HCT116 (cell line): ENCODE results near the gene ACOX3. TPM values are rescaled to one million over a fixed set of nuclear protein-coding genes. Genes with fewer than 3 reads are reported as not detected.

Source experiments
- ATAC-seq: fragments of 200-7000 bp; cut with Tn5 transposase; 2 replicates; pipeline ENCODE4 v1.9.1; 2020; ENCODE audit warnings: mild to moderate bottlenecking, moderate library complexity
- BruUV-seq: library from RNA; stranded (reverse); fragments of 400-500 nt; replicated peaks from 2 replicates; lab custom pipeline; 2021; lab: Mats Ljungman, UMichigan
- CTCF ChIA-PET: fragments of 300-600 bp; sonication (Branson Sonifier 250); formaldehyde crosslinking; loops from one replicate; lab custom pipeline; 2021; ENCODE audit warnings: antibody characterized with exemption; lab: Charles Lee
- POLR2A ChIA-PET: fragments of 300-600, 350-600 bp; sonication (Branson Sonifier 250); formaldehyde crosslinking; loops from one replicate; lab custom pipeline; 2021; ENCODE audit warnings: antibody characterized with exemption; lab: Charles Lee
- RAD21 ChIA-PET, 2 experiments: fragments of 300-600 bp; sonication (Branson Sonifier 250); formaldehyde crosslinking; loops; one replicate each; lab custom pipeline; 2023; ENCODE audit warnings: low total read pairs in 2 of 2; ENCODE audit not compliant: uncharacterized antibody in 2 of 2, unreplicated experiment in 2 of 2, low non-redundant PET in 1 of 2; lab: Charles Lee
- DNase-seq: peaks from one replicate; pipeline ENCODE4 v3.0.0-alpha.2; 2010; ENCODE audit warnings: low read depth, low spot score
- H2AFZ ChIP-seq: fragments of 200-600 bp; shearing (Covaris generic), sonication (generic); 2 replicates; pipeline ENCODE4 v1.6.1; 2017; ENCODE audit warnings: low read depth, mixed run types, mixed read lengths, antibody characterized with exemption, low read length; ENCODE audit not compliant: poor library complexity, severe bottlenecking
- H3K27ac ChIP-seq: 2 replicates; pipeline ENCODE4 v1.5.1; 2012; ENCODE audit warnings: low read depth, low read length
- H3K27me3 ChIP-seq: fragments of 200-600 bp; sonication (generic); 2 replicates; pipeline ENCODE4 v1.6.1; 2016; ENCODE audit warnings: mixed run types, low read length, mixed read lengths; ENCODE audit not compliant: insufficient read depth
- H3K36me3 ChIP-seq, 2 experiments: fragments of 200-500 bp in 1 of 2; fragments of 200-600 bp in 1 of 2; sonication (Bioruptor generic) in 1 of 2; sonication (generic) in 1 of 2; 2 replicates each; pipeline versions ENCODE4 v1.5.1 to v1.6.1; 2014 to 2016; ENCODE audit warnings: low read length in 2 of 2, inconsistent platforms in 1 of 2, mixed read lengths in 1 of 2, mixed run types in 1 of 2; ENCODE audit not compliant: insufficient read depth in 2 of 2, control insufficient read depth in 1 of 2
- H3K4me1 ChIP-seq, 2 experiments: fragments of 200-600 bp in 1 of 2; sonication (generic) in 1 of 2; 2 replicates each; pipeline versions ENCODE4 v1.5.1 to v1.6.1; 2012 to 2017; ENCODE audit warnings: low read length in 2 of 2, inconsistent platforms in 1 of 2, mild to moderate bottlenecking in 1 of 2, mixed read lengths in 1 of 2, mixed run types in 1 of 2, moderate library complexity in 1 of 2; ENCODE audit not compliant: insufficient read depth in 2 of 2, control insufficient read depth in 1 of 2
- H3K4me2 ChIP-seq: fragments of 200-600 bp; sonication (generic); 2 replicates; pipeline ENCODE4 v1.6.1; 2017; ENCODE audit warnings: mixed run types, low read length, mixed read lengths
- H3K4me3 ChIP-seq, 2 experiments: fragments of 200-600 bp in 1 of 2; sonication (generic) in 1 of 2; replicated peaks in 1 of 2; 2 replicates each; pipeline ENCODE4 v1.5.1; 2011 to 2016; ENCODE audit warnings: low read length in 2 of 2, control low read depth in 1 of 2, low read depth in 1 of 2, mild to moderate bottlenecking in 1 of 2, mixed read lengths in 1 of 2, mixed run types in 1 of 2
- H3K79me2 ChIP-seq: fragments of 200-600 bp; sonication (generic); 2 replicates; pipeline ENCODE4 v1.6.1; 2017; ENCODE audit warnings: mild to moderate bottlenecking, mixed run types, low read length, moderate library complexity, mixed read lengths; ENCODE audit not compliant: insufficient read depth
- H3K9ac ChIP-seq: fragments of 200-600 bp; sonication (generic); 2 replicates; pipeline ENCODE4 v1.6.1; 2016; ENCODE audit warnings: low read length, mixed read lengths
- H3K9me2 ChIP-seq: fragments of 200-600 bp; sonication (generic), shearing (Covaris generic); 2 replicates; pipeline ENCODE4 v1.6.1; 2017; ENCODE audit warnings: mixed run types, mild to moderate bottlenecking, moderate library complexity; ENCODE audit not compliant: insufficient read depth
- H3K9me3 ChIP-seq, 2 experiments: fragments of 200-500 bp in 1 of 2; fragments of 200-600 bp in 1 of 2; sonication (Bioruptor generic) in 1 of 2; sonication (generic) in 1 of 2; 2 replicates each; pipeline ENCODE4 v1.6.1; 2014 to 2017; ENCODE audit warnings: low read length in 2 of 2, mixed read lengths in 2 of 2, inconsistent platforms in 1 of 2, low read depth in 1 of 2, mild to moderate bottlenecking in 1 of 2, mixed run types in 1 of 2, moderate library complexity in 1 of 2; ENCODE audit not compliant: control insufficient read depth in 1 of 2, insufficient read depth in 1 of 2
- H4K20me1 ChIP-seq: fragments of 200-600 bp; sonication (generic), shearing (Covaris generic); 2 replicates; pipeline ENCODE4 v1.6.1; 2017; ENCODE audit warnings: mixed run types, mild to moderate bottlenecking, moderate library complexity; ENCODE audit not compliant: insufficient read depth
- CBX3 ChIP-seq: IDR thresholded peaks from 2 replicates; pipeline ENCODE4 v1.6.1; 2012; ENCODE audit warnings: low read depth
- CEBPB ChIP-seq: IDR thresholded peaks from 2 replicates; pipeline ENCODE4 v1.6.1; 2012; ENCODE audit warnings: low read depth
- CTCF ChIP-seq, 3 experiments: fragments of 200-600 bp in 1 of 3; sonication (generic) in 1 of 3; IDR thresholded peaks in 2 of 3; conservative IDR thresholded peaks in 1 of 3; 2 replicates each; pipeline ENCODE4 v1.5.1; 2012 to 2017; ENCODE audit warnings: low read depth in 2 of 3, low read length in 2 of 3, antibody characterized with exemption in 1 of 3, borderline replicate concordance in 1 of 3, control low read depth in 1 of 3, mild to moderate bottlenecking in 1 of 3, mixed read lengths in 1 of 3, mixed run types in 1 of 3, moderate library complexity in 1 of 3; ENCODE audit not compliant: insufficient read depth in 1 of 3
- ELF1 ChIP-seq: IDR thresholded peaks from 2 replicates; pipeline ENCODE4 v1.6.1; 2012; ENCODE audit warnings: low read depth, borderline replicate concordance
- EZH2 ChIP-seq: fragments of 200-600 bp; sonication (generic); IDR thresholded peaks from 2 replicates; pipeline ENCODE4 v1.6.1; 2017; ENCODE audit warnings: antibody characterized with exemption, mixed run types
- FOSL1 ChIP-seq: IDR thresholded peaks from 2 replicates; pipeline ENCODE4 v1.6.1; 2012; ENCODE audit warnings: low read depth
- MAX ChIP-seq: IDR thresholded peaks from 2 replicates; pipeline ENCODE4 v1.6.1; 2012
- POLR2A ChIP-seq: IDR thresholded peaks from 2 replicates; pipeline ENCODE4 v1.7.0; 2011; ENCODE audit warnings: borderline replicate concordance; ENCODE audit not compliant: insufficient read depth, insufficient read length; ENCODE audit errors: extremely low read depth
- POLR2AphosphoS5 ChIP-seq: IDR thresholded peaks from 2 replicates; pipeline ENCODE4 v1.6.1; 2011; ENCODE audit warnings: mild to moderate bottlenecking, low read depth, low read length, moderate library complexity
- SIN3A ChIP-seq: IDR thresholded peaks from 2 replicates; pipeline ENCODE4 v1.6.1; 2012; ENCODE audit warnings: low read depth
- SP1 ChIP-seq: IDR thresholded peaks from 2 replicates; pipeline ENCODE4 v1.6.1; 2012; ENCODE audit warnings: low read depth
- SRF ChIP-seq: IDR thresholded peaks from 2 replicates; pipeline ENCODE4 v1.6.1; 2012; ENCODE audit warnings: low read depth
- TCF7L2 ChIP-seq: IDR thresholded peaks from 2 replicates; pipeline ENCODE4 v1.7.0; 2011; ENCODE audit warnings: borderline replicate concordance, inconsistent platforms; ENCODE audit not compliant: insufficient read depth, insufficient read length; ENCODE audit errors: extremely low read depth
- ZBTB33 ChIP-seq: IDR thresholded peaks from 2 replicates; pipeline ENCODE4 v1.6.1; 2011; ENCODE audit warnings: mild to moderate bottlenecking, low read length, moderate library complexity; ENCODE audit not compliant: insufficient replicate concordance; ENCODE audit errors: extremely low read depth
- ZFX ChIP-seq: fragments of 450-650 bp; IDR thresholded peaks from 2 replicates; pipeline ENCODE4 v1.6.1; 2017
- ZNF274 ChIP-seq: fragments of 200-500 bp; sonication (Bioruptor generic); IDR thresholded peaks from 2 replicates; pipeline ENCODE4 v1.6.1; 2014; ENCODE audit warnings: mild to moderate bottlenecking, low read depth, low read length, inconsistent platforms
- intact Hi-C: fragments of 100-400 bp; cut with micrococcal nuclease; formaldehyde crosslinking; loops from 2 replicates; pipeline ENCODE4 v1.10.0; 2022
- total RNA-seq: library from RNA; stranded (reverse); gene quantifications from one replicate; pipeline ENCODE4 v1.2.1, GENCODE V29; 2021; ENCODE audit not compliant: unreplicated experiment

Gene ACOX3
- total RNA-seq, 1 experiment from 2014 or later, result 16.9 TPM

GRCh38 chr4:8431553-8431952, 9.0 kb downstream of the ACOX3 start (continued):
- no peak for TF ChIP-seq ZBTB33
- no peak for TF ChIP-seq SIN3A

GRCh38 chr4:8428288-8429097, 12.0 kb downstream of the ACOX3 start:
- Histone ChIP-seq H3K4me2 (peak overlapping the region; percentile 95), H3K27ac (no peak overlapping the region; the same call in 1 of the 2 replicates), H3K9me3 (no peaks in the 10 kb centered on the region), H3K4me3 (peak overlapping the region; percentile 78 to 81), H3K9ac (peak overlapping the region; percentile 78), H3K79me2 (no peaks in the 10 kb centered on the region), H3K36me3 (no peaks in the 10 kb centered on the region), H3K9me2 (no peaks in the 10 kb centered on the region), H2AFZ (no peak overlapping the region), H3K4me1 (peaks cover 5 to 16% of the 10 kb centered on the region in 2 experiments; a peak in 2 of 4 replicates), H4K20me1 (no peaks in the 10 kb centered on the region), H3K27me3 (no peaks in the 10 kb centered on the region)
- POLR2A ChIA-PET, result interaction anchor here (0.7 to 1.1 kb wide), 3 partner anchors 9 to 12 kb away, joined by 3 read pairs; partner anchors contain the start of genes ACOX3 and TRMT44
- CTCF ChIA-PET, result interaction anchor here (0.6 to 1.6 kb wide), 5 partner anchors 11 to 161 kb away, joined by 3 to 10 read pairs (median 5); no protein-coding TSS in a partner anchor
- BruUV-seq, result no TSS peak
- DNase-seq (peak; percentile 63), ATAC-seq (peak; percentile 93)
- RAD21 ChIA-PET, result no interaction called here
- intact Hi-C loops, result loop anchor here (1.0 kb wide), 1 partner anchor 12 kb away; the partner anchor contains the start of genes ACOX3 and TRMT44
- TF ChIP-seq SIN3A, result peak; percentile 90
- TF ChIP-seq CTCF (IDR thresholded peaks at IDR 0.05 in 2 of 3, conservative IDR thresholded peaks at IDR 0.05 in 1 of 3; ENCODE audit: borderline replicate concordance in 1 of 3, insufficient read depth in 1 of 3, low read depth in 2 of 3, low read length in 2 of 3), result peak; percentile 7 to 62 (median 53); a peak in 4 of 6 replicates
- TF ChIP-seq CEBPB, result no peak
- peak; percentile 48; the same call in 1 of the 2 replicates for TF ChIP-seq ZFX
- TF ChIP-seq SRF, result peak; percentile 93
- TF ChIP-seq ZBTB33, result peak; percentile 10
- TF ChIP-seq CBX3, result peak; percentile 38; the same call in 1 of the 2 replicates
- TF ChIP-seq FOSL1, result no peak
- no peak; the same call in 1 of the 2 replicates for TF ChIP-seq ELF1
- TF ChIP-seq MAX, result peak; percentile 69
- no peak for TF ChIP-seq EZH2
- TF ChIP-seq POLR2A, result peak; percentile 38
- peak; percentile 6 for TF ChIP-seq TCF7L2
- TF ChIP-seq ZNF274, result no peak
- peak; percentile 85 for TF ChIP-seq POLR2AphosphoS5
- peak; percentile 90 for TF ChIP-seq SP1
